GM12892 (cell line): Measurements from ENCODE around the gene DTNBP1.

Experiments used
- POLR2A ChIP-seq: IDR thresholded peaks from 2 replicates; pipeline ENCODE4 v1.6.1; 2011; ENCODE audit warnings: low read depth, low read length, control low read depth
- POLR2AphosphoS5 ChIP-seq: IDR thresholded peaks from 2 replicates; pipeline ENCODE4 v1.6.1; 2011; ENCODE audit warnings: low read depth, low read length, control low read depth
- TAF1 ChIP-seq: IDR thresholded peaks from 2 replicates; pipeline ENCODE4 v1.6.1; 2011; ENCODE audit warnings: low read depth, mild to moderate bottlenecking, control low read depth, low read length, borderline replicate concordance

DNA sequence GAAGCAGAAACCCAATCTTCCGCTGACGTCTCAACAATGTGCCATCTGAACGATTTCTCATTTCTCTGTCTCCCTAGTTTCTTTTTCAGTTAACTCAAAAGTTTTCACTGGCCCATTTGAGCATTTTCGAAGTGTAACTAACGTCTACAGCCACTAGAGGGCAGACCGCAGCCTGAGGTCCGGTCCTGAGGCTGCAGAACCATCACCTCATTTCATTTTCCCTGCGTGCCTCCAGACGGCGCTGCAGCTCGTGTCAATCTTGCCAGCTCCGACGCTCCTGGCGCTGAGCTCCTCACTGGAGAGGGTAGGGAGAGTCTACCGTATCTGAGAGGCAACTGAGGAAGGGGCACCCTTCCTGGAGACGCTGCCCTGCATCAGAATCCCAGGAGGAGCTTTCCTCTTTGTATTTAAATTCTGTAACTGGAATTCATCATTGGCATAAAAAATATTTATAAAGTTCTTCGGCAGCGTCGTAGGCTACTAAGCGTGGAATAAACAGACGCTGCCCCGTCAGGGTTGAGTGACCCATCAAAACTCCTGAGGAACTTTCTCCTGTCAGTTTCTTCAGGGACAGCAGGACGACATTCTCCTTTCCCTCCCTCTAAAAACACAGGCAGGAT, 28.5 kb upstream of the DTNBP1 start:
- TF ChIP-seq POLR2A (no peak), POLR2AphosphoS5 (no peak), TAF1 (no peak)
